Measurements from ENCODE around the gene ABL1.

ABL1 gene

GRCh38 chr9:130849356-130849755 lies 14.3 kb downstream of the ABL1 start:
- no peak for DNase-seq (ENCODE audit: low read depth)

GRCh38 chr9:130852801-130853200 lies 17.7 kb downstream of the ABL1 start:
- DNase-seq (ENCODE audit: low read depth): no peak

GRCh38 chr9:130854092-130854491 lies 19.0 kb downstream of the ABL1 start:
- DNase-seq (ENCODE audit: low read depth): no peak

DNA sequence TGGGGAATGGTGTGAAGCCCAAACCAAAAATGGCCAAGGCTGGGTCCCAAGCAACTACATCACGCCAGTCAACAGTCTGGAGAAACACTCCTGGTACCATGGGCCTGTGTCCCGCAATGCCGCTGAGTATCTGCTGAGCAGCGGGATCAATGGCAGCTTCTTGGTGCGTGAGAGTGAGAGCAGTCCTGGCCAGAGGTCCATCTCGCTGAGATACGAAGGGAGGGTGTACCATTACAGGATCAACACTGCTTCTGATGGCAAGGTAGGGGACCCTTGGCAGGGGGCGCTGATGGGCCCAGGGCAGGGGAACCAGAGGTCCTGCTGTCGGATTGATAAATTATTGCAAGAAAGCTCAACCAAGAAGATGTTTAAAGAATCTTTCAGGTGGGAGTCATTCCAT lies 19.8 kb downstream of the ABL1 start:
- no peak for DNase-seq (ENCODE audit: low read depth)

DNA sequence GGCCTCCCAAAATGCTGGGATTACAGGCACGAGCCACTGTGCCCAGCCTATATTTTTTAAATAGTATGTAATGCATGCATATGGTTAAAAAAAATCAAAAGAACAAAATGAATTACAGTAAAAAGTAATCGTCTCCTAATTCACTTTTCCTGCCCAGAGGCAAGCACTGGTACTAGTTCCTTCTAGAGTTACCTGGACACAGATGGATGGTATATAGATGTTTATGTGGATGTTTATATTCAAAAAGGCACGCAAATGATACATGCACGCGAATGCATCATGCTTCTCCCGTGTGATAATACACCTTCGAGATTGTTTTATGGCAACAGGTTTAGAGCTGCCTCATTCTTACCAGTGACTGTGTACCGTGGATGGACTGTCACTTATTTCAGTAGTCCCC lies 21.4 kb downstream of the ABL1 start:
- DNase-seq (ENCODE audit: low read depth): no peak

DNA sequence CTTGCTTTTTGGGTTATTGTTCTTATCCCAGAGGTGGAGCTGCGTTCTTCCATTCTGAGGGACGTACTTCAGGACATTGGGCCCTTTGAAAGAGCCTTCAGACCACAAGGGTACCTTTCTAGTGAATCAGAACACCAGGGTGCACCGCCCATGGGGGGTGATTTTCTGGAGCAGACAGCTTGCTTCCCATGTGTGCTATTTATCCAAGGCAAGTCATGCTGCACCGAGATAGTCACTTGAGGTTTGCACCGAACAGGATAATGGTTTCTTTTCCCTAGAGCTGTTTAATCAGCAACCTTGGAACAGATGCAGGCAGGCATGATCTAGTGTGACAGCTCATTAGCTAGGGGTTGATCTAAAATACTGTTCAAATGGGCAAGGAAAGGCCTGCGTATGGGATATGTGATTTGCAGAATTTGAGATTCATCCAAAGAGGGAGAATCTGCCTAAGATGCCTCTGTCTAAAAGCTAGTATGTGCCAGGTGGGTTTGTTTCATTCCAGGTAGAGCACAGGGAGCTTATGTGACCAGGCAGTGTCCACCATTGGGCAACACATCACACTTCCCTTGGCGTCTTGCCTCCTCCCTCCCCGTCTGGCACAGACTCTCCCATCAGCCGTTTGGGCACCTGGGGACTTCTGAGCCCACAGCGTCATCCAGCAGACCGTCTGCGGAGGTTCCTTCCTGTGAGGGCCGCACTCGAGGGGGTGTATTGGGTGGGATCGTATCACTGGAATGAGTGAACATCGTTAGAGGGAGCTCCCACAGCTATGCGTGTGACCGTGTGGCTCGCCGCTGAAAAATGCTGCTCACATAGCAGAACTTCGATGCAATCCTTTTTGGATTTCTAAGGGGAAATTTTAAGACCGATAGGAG lies 23.0 kb downstream of the ABL1 start:
- no peak for DNase-seq (ENCODE audit: low read depth)

GRCh38 chr9:130858739-130859705 lies 24.0 kb downstream of the ABL1 start:
- no peak for DNase-seq (ENCODE audit: low read depth)

GRCh38 chr9:130860458-130861316 lies 25.6 kb downstream of the ABL1 start:
- peak; percentile 90 for DNase-seq (ENCODE audit: low read depth)

- DNase-seq (ENCODE audit: low read depth): no peak
These were observed 26.5 kb downstream of the ABL1 start for GRCh38 chr9:130861372-130862180.

DNA sequence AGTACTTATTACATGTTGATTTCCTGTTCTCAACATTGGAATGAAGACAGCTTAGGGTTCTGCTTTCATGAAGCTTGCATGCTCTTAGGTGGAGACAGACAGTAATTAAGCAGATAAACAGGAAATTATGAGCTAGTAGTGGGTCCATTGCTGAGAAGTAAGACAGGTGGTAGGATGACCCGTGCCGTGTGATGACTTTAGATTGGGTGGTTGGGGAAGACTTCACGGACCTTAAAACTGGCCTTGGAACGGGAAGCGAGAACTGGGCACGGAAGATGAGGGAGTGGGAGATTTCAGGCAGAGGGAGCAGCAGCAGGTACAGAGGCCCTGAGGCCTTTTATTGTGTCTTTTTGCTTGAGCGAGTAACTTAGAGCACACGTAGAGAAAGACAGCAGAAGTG lies 27.2 kb downstream of the ABL1 start:
- no peak for DNase-seq (ENCODE audit: low read depth)

- DNase-seq (ENCODE audit: low read depth): no peak
These were observed 27.7 kb downstream of the ABL1 start for GRCh38 chr9:130862747-130863146.

GRCh38 chr9:130864541-130864940 lies 29.5 kb downstream of the ABL1 start:
- no peak for DNase-seq (ENCODE audit: low read depth)

DNA sequence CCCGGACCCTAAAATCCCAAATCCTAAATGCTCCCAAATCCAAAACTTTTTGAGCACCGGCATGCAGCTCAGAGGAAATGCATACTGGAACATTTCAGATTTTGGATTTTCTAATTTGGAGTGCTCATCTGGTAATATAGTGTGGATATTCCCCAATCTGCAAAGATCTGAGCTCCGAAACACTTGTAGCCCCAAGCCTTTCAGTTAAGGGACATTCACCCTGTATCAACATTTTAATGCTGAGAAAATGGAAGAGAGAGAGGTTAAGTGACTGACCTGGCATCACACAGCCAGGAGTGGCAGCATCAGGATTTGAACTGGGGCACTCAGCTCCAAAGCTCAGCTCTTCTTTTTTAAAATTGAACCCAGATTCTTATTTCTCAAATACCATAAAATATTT lies 30.9 kb downstream of the ABL1 start:
- no peak for DNase-seq (ENCODE audit: low read depth)

DNA sequence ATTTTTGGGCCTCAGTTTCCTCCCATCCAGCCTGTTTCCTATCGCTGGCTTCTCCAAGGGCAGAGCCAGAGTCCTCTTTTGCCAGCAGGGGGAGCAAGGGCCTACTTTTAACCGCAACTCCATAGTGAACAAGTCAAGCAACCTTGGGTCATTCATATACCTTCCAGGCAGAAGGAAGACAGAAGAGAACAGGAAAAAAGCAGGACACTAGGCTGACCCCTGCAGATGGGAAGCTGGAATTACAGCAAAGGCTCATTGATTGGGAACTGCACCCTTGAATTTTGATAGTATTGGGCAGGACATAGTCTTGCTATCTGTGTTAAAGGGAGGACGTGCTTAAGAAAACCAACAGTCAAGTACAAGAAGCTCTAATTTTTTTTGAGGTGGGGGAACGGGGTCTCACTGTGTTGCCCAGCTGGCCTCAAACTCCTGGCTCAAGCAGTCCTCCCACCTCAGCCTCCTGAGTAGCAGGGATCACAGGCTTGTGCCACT lies 31.5 kb downstream of the ABL1 start:
- peak; percentile 66 for DNase-seq (ENCODE audit: low read depth)

DNA sequence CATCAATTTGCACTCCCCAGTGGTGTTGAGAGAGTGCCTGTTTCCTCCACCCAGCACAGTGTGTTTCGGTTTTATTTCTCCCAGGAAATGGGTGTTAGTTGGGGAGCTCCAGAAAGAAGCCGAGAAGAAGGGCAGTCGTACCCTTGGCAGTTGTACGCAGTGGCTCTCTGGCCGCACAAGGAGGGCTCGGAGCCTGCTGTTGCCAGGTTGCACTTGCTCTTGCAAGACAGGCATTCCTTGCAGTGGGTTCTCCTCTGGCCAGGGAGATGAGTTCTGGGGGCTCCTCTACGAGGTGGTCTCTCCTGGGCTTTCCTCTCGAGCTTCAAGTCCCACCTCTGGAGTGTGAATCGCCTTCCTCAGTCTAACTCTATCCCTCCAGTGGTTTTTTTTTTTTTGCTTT lies 32.5 kb downstream of the ABL1 start:
- DNase-seq (ENCODE audit: low read depth): no peak

- no peak for DNase-seq (ENCODE audit: low read depth)
These were observed 33.2 kb downstream of the ABL1 start for GRCh38 chr9:130868230-130868629.

- no peak for DNase-seq (ENCODE audit: low read depth)
These were observed 34.2 kb downstream of the ABL1 start for GRCh38 chr9:130869250-130869649.

GRCh38 chr9:130870491-130871381 lies 35.7 kb downstream of the ABL1 start:
- DNase-seq (ENCODE audit: low read depth): no peak

DNA sequence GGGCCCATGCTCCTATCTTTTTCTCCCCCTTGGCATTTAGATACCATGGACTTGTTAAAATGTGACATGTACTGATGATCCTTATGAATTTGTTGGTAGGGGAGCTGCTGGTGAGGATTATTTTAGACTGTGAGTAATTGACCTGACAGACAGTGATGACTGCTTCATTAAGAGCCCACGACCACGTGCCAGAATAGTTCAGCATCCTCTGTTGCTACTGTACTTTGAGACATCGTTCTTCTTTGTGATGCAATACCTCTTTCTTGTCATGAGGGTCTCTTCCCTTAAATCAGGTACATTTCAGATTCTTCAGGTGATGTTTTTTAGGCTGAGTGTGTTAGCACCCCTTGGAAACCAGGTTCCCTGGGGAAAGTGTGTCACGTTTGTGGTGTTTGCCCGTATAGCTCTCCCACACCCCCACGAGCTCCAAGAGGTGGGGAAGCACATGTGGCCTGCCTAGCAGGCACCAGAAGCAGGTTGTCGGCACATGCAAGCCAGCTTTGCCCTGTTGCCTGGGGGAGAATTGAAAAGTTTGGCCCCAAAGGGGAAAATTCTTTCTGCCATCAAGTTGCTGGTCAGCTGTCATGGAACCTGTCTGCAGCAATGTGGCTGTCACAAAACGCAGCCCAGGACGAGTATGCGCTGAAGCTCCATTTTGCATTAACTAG lies 36.5 kb downstream of the ABL1 start:
- no peak for DNase-seq (ENCODE audit: low read depth)
